A549 (cell line): Measurements from ENCODE around the gene SCARB1. TPM values are rescaled to one million over a fixed set of nuclear protein-coding genes. Genes with fewer than 3 reads are reported as not detected.
A peak's percentile ranks its signal among the peaks of the same experiment; 100 is the strongest.

Source experiments
- ATAC-seq, 2 experiments: fragments of 200-7000 bp in 1 of 2; fragments of >200 bp in 1 of 2; cut with Nextera tagmentation in 1 of 2; cut with Tn5 transposase in 1 of 2; 3 replicates each; pipeline versions ENCODE4 v1.8.0 to v1.9.1; 2018 to 2020; ENCODE audit warnings: mild to moderate bottlenecking in 1 of 2, moderate library complexity in 1 of 2
- CTCF ChIA-PET: fragments of 300-600 bp; sonication (Branson Sonifier 250); formaldehyde crosslinking; extraction: SDS; loops from one replicate; lab custom pipeline; 2021; ENCODE audit warnings: antibody characterized with exemption, inconsistent platforms; lab: Yijun Ruan, JAX
- POLR2A ChIA-PET: fragments of 350-600 bp; formaldehyde crosslinking; extraction: SDS; loops from one replicate; lab custom pipeline; 2021; ENCODE audit warnings: antibody characterized with exemption, inconsistent platforms; lab: Yijun Ruan, JAX
- DNase-seq, 2 experiments: peaks; one replicate each; pipeline versions ENCODE4 v3.0.0 to v3.0.0-alpha.2; 2011 to 2016; ENCODE audit warnings: low read depth in 1 of 2, low spot score in 1 of 2
- FAIRE-seq: peaks from 2 replicates; lab custom pipeline; 2011; peaks lifted over from hg19 to GRCh38; lab: Jason Lieb, UNC
- H3K27ac ChIP-seq, 2 experiments: fragments of >200 bp; sonication (Bioruptor Twin); formaldehyde crosslinking; 3 replicates each; pipeline ENCODE4 v1.5.1; 2016 to 2017
- H3K4me1 ChIP-seq: fragments of >200 bp; sonication (Bioruptor Twin); formaldehyde crosslinking; 3 replicates; pipeline ENCODE4 v1.6.1; 2016
- H3K4me2 ChIP-seq: fragments of >200 bp; sonication (Bioruptor Twin); formaldehyde crosslinking; 3 replicates; pipeline ENCODE4 v1.6.1; 2016
- H3K4me3 ChIP-seq: fragments of >200 bp; sonication (Bioruptor Twin); formaldehyde crosslinking; 3 replicates; pipeline ENCODE4 v1.5.1; 2016
- H3K9me3 ChIP-seq: fragments of >200 bp; sonication (Bioruptor Twin); formaldehyde crosslinking; 3 replicates; pipeline ENCODE4 v1.6.1; 2016
- CBX2 ChIP-seq: fragments of 200-600 bp; sonication (generic); IDR thresholded peaks from 2 replicates; pipeline ENCODE4 v1.6.1; 2016; ENCODE audit warnings: low read depth, mild to moderate bottlenecking, borderline replicate concordance
- ESRRA ChIP-seq: fragments of 150-350 bp; IDR thresholded peaks from 2 replicates; pipeline ENCODE4 v1.6.1; 2014; ENCODE audit warnings: mild to moderate bottlenecking, low read length, borderline replicate concordance
- FOSB ChIP-seq: fragments of 250-450 bp; sonication (Bioruptor Pico); IDR thresholded peaks from 2 replicates; pipeline ENCODE4 v1.5.0; 2020; ENCODE audit warnings: mild to moderate bottlenecking, moderate library complexity
- GATA3 ChIP-seq: IDR thresholded peaks from 2 replicates; pipeline ENCODE4 v1.6.1; 2012; ENCODE audit warnings: borderline replicate concordance
- JUN ChIP-seq, 2 experiments: fragments of >200 bp; sonication (Bioruptor Twin); formaldehyde crosslinking; IDR thresholded peaks; 2 replicates in 1 of 2; 3 replicates in 1 of 2; pipeline ENCODE4 v1.6.1; 2016 to 2017
- KDM5A ChIP-seq: fragments of 200-600 bp; sonication (generic); IDR thresholded peaks from 2 replicates; pipeline ENCODE4 v1.6.1; 2016; ENCODE audit warnings: antibody characterized with exemption, mild to moderate bottlenecking
- MAFK ChIP-seq: fragments of 450-650 bp; IDR thresholded peaks from 2 replicates; pipeline ENCODE4 v1.6.1; 2014; ENCODE audit not compliant: partially characterized antibody
- PHF8 ChIP-seq: fragments of 200-600 bp; sonication (generic); IDR thresholded peaks from 2 replicates; pipeline ENCODE4 v1.6.1; 2016; ENCODE audit warnings: low read depth, mild to moderate bottlenecking, antibody characterized with exemption, moderate library complexity, borderline replicate concordance
- POLR2A ChIP-seq: IDR thresholded peaks from 2 replicates; pipeline ENCODE4 v1.6.1; 2012; ENCODE audit warnings: mild to moderate bottlenecking, low read length
- TFCP2L1 ChIP-seq: fragments of 250-450 bp; sonication (Bioruptor Pico); IDR thresholded peaks from 2 replicates; pipeline ENCODE4 v1.5.0; 2021; ENCODE audit warnings: mild to moderate bottlenecking
- ZC3H11A ChIP-seq: fragments of 450-650 bp; IDR thresholded peaks from 2 replicates; pipeline ENCODE4 v1.6.1; 2014; ENCODE audit warnings: antibody characterized with exemption, mild to moderate bottlenecking
- WGBS: methylation state at CpG from one replicate; pipeline ENCODE4 v1.1.6; 2017; ENCODE audit errors: missing lambda C conversion rate; 5-methylcytosine and 5-hydroxymethylcytosine counted together
- polyA plus RNA-seq, 4 experiments: library from polyadenylated mRNA; depleted of rRNA in 3 of 4; stranded (reverse); fragments of >200 nt; fragmentation: RNase III in 1 of 4; extraction: RNeasy Plus Mini Kit Qiagen cat#74134 plus additional on column Dnase treatment in 1 of 4; gene quantifications; 2 replicates in 3 of 4; 3 replicates in 1 of 4; pipeline ENCODE4 v1.2.3, GENCODE V29; 2011 to 2017
- TF ChIP-seq, protein P1 (sequence below): IDR thresholded peaks from 2 replicates; pipeline ENCODE4 v1.6.1; 2012
- TF ChIP-seq, protein P2 (sequence below): fragments of 450-650 bp; IDR thresholded peaks from 2 replicates; pipeline ENCODE4 v1.6.1; 2014; ENCODE audit warnings: antibody characterized with exemption
- TF ChIP-seq, protein P3 (sequence below): fragments of 250-450 bp; sonication (Bioruptor Pico); IDR thresholded peaks from 2 replicates; pipeline ENCODE4 v1.5.0; 2021; ENCODE audit warnings: mild to moderate bottlenecking, moderate library complexity, borderline replicate concordance

SCARB1 gene
- polyA plus RNA-seq, 2 of the 4 experiments (the other 2 are of a cell fraction): 81.1 to 154 TPM

DNA sequence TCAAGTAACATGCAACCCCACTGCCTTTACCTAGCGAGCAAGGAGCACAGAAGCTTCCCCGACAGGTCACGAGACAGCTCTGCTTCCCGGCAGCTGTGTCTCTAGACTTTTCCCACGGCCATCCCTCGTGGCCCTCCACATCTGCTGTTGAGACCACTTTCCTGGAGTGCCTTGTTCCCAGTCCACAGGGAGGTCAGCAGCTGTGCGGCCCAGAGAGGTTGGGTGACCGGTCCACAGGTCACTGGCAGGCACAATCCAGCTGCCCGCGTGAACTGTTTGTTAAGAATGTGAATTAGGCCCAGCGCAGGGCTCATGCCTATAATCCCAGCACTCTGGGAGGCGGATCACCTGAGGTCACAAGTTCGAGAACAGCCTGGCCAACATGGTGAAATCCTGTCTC is 71.5 kb downstream of the SCARB1 start:
- Histone ChIP-seq H3K27ac (no peak overlapping the region), H3K4me2 (no peak overlapping the region), H3K4me3 (no peak overlapping the region), H3K9me3 (no peaks in the 10 kb centered on the region), H3K4me1 (no peaks in the 10 kb centered on the region)
- 96% methylated on average over 13 of the region's 13 CpGs for WGBS
- ChIA-PET CTCF (interaction anchor here (1.1 to 1.3 kb wide), 2 partner anchors 10 to 11 kb away, joined by 3 to 4 read pairs; no protein-coding TSS in a partner anchor), POLR2A (no interaction called here)
- no peak for TF ChIP-seq GATA3
- TF ChIP-seq ZC3H11A: no peak
- no peak for TF ChIP-seq TFCP2L1 (CRISPR knock-in tag)
- DNase-seq (no peak), FAIRE-seq (no peak), ATAC-seq (no peak)

DNA sequence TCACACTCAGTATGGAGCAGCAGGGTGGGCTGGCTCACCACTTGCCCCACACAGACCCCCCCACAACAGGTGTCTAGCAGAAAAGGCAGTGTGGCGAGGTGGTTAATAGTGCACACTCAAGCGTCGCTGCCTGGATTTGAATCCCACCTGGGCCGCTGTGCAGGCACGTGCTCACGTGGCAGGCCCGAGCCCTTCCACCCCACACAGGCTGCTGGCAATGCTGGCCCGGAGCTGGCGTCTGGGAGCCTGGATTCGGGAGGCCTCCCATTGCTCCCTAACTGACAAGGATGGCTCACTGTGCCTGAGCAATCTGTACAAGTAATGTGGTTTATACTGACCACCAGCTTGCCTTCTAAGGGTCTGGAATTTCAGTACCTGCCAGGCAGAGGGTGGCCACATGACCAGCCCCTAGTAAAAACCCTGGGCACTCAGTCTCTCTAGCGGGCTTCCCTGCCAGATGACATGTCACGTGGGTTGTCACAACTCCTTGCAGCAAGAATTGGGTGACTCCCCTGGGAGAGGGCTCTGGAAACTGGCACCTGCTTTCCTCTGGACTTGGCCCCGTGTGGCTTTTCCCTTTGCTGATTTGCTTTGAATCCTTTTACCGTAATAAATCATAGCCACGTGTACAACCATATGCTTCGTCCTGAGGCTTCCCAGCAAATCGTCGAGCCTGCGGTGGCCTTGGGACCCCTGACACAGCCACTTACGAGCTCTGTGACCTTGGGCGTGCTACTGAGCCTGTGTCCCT is 72.8 kb downstream of the SCARB1 start:
- H3K4me3 ChIP-seq: no peak overlapping the region
- WGBS: 96% methylated on average over 21 of the region's 21 CpGs
- H3K27ac ChIP-seq: no peak overlapping the region
- CTCF ChIA-PET: interaction anchor here (1.0 to 2.1 kb wide), 3 partner anchors 19 to 347 kb away, joined by 3 to 7 read pairs (median 3); no protein-coding TSS in a partner anchor
- no peaks in the 10 kb centered on the region for H3K4me1 ChIP-seq
- ATAC-seq: no peak
- no peak overlapping the region for H3K4me2 ChIP-seq
- FAIRE-seq: no peak
- no peaks in the 10 kb centered on the region for H3K9me3 ChIP-seq
- DNase-seq: no peak
- POLR2A ChIA-PET: no interaction called here
- no peak for TF ChIP-seq JUN (IDR thresholded peaks at IDR 0.05)
- TF ChIP-seq KDM5A: no peak
- no peak for TF ChIP-seq PHF8
- TF ChIP-seq FOSB (CRISPR knock-in tag): no peak
- TF ChIP-seq POLR2A: no peak
- TF ChIP-seq, protein P1, sequence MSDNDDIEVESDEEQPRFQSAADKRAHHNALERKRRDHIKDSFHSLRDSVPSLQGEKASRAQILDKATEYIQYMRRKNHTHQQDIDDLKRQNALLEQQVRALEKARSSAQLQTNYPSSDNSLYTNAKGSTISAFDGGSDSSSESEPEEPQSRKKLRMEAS: no peak
- TF ChIP-seq GATA3: no peak
- TF ChIP-seq, protein P2, sequence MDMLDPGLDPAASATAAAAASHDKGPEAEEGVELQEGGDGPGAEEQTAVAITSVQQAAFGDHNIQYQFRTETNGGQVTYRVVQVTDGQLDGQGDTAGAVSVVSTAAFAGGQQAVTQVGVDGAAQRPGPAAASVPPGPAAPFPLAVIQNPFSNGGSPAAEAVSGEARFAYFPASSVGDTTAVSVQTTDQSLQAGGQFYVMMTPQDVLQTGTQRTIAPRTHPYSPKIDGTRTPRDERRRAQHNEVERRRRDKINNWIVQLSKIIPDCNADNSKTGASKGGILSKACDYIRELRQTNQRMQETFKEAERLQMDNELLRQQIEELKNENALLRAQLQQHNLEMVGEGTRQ: no peak
- TF ChIP-seq ESRRA: no peak
- TF ChIP-seq CBX2: no peak

DNA sequence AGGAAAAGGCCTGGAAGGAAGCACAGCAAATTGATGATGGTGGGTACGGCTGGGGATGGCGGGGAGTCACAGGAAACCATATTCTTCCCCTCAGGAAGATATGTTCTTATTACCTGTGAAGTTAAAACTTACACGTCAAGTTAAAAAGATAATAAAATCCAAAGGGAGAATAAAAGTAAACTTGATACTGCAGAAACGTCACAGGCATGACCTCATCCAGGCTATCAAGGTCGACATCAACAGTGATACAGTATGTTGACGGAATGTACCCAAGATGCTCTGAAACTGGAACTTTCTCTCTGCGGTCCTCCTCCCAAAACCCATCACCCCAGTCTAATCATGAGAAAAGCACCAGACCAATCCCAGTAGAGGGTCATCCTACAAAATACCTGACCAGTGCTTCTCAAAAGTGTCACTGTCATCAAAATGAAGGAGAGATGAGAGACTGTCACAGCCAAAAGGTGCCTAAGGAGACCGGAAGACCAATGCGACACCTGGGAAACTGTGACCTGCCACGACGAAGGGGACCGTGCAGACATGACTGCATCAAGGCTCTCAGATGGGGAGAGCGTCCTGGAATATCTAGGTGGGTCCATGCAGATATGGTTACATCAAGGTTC is 74.6 kb downstream of the SCARB1 start:
- 90% methylated on average over 13 of the region's 13 CpGs for WGBS
- POLR2A ChIA-PET: no interaction called here
- CTCF ChIA-PET: interaction anchor here (1.2 to 2.4 kb wide), 2 partner anchors 10 to 18 kb away, joined by 3 to 8 read pairs; no protein-coding TSS in a partner anchor
- peak; percentile 65 for TF ChIP-seq MAFK
- TF ChIP-seq, protein P3, sequence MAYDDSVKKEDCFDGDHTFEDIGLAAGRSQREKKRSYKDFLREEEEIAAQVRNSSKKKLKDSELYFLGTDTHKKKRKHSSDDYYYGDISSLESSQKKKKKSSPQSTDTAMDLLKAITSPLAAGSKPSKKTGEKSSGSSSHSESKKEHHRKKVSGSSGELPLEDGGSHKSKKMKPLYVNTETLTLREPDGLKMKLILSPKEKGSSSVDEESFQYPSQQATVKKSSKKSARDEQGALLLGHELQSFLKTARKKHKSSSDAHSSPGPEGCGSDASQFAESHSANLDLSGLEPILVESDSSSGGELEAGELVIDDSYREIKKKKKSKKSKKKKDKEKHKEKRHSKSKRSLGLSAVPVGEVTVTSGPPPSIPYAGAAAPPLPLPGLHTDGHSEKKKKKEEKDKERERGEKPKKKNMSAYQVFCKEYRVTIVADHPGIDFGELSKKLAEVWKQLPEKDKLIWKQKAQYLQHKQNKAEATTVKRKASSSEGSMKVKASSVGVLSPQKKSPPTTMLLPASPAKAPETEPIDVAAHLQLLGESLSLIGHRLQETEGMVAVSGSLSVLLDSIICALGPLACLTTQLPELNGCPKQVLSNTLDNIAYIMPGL (CRISPR knock-in tag): no peak
- TF ChIP-seq, all 56 proteins: peak for 1
- Histone ChIP-seq H3K9me3 (no peaks in the 10 kb centered on the region), H3K4me2 (no peak overlapping the region), H3K27ac (no peak overlapping the region), H3K4me3 (no peak overlapping the region), H3K4me1 (no peaks in the 10 kb centered on the region)
- FAIRE-seq (no peak), DNase-seq (no peak), ATAC-seq (no peak)
